K562 (cell line): Measurements from ENCODE around the gene CDC45. TPM values are rescaled to one million over a fixed set of nuclear protein-coding genes. Genes with fewer than 3 reads are reported as not detected.
A peak's percentile ranks its signal among the peaks of the same experiment; 100 is the strongest.

ENCODE experiments used
- CHD1 ChIP-seq: fragments of 200-600 bp; sonication (generic); IDR thresholded peaks from one replicate; pipeline ENCODE4 v1.6.1; 2012; ENCODE audit warnings: mild to moderate bottlenecking, moderate library complexity, low read length, inconsistent platforms
- FOS ChIP-seq: IDR thresholded peaks from 3 replicates; pipeline ENCODE4 v1.6.1; 2011; ENCODE audit not compliant: insufficient read length; ENCODE audit errors: extremely low read depth
- KDM2B ChIP-seq: fragments of 250-450 bp; sonication (Bioruptor Pico); IDR thresholded peaks from 2 replicates; pipeline ENCODE4 v1.8.0; 2021; ENCODE audit warnings: mild to moderate bottlenecking, moderate library complexity
- MXI1 ChIP-seq: IDR thresholded peaks from 2 replicates; pipeline ENCODE4 v1.6.1; 2011; ENCODE audit warnings: low read depth, mild to moderate bottlenecking, improper control_type of control experiment, low read length
- NR4A1 ChIP-seq, 2 experiments: fragments of 250-450 bp in 1 of 2; fragments of 450-650 bp in 1 of 2; sonication (Bioruptor Pico) in 1 of 2; IDR thresholded peaks; 2 replicates each; pipeline versions ENCODE4 v1.4.0 to v1.6.1; 2016 to 2020; ENCODE audit warnings: mild to moderate bottlenecking in 2 of 2, missing compliant biosample characterization in 1 of 2, missing genetic modification characterization in 1 of 2, moderate library complexity in 1 of 2
- POLR2A ChIP-seq: fragments of 450-650 bp; conservative IDR thresholded peaks from 2 replicates; pipeline ENCODE4 v1.6.1; 2016
- RBBP5 ChIP-seq: fragments of 200-600 bp; sonication (generic); IDR thresholded peaks from 2 replicates; pipeline ENCODE4 v1.6.1; 2012; ENCODE audit warnings: borderline replicate concordance, mild to moderate bottlenecking, low read length, control low read depth, inconsistent platforms; ENCODE audit not compliant: insufficient read depth, poor library complexity, severe bottlenecking
- SUPT5H ChIP-seq: fragments of 450-650 bp; IDR thresholded peaks from 2 replicates; pipeline ENCODE4 v1.6.1; 2016
- TAF15 ChIP-seq: fragments of 200-400 bp; formaldehyde crosslinking; IDR thresholded peaks from 2 replicates; pipeline ENCODE4 v1.6.1; 2017; ENCODE audit warnings: mild to moderate bottlenecking, low read depth, low read length, moderate library complexity
- ZNF184 ChIP-seq: sonication (generic); formaldehyde crosslinking; IDR thresholded peaks from 2 replicates; pipeline ENCODE4 v1.5.0; 2020; ENCODE audit warnings: missing genetic modification reagents
- ZNF77 ChIP-seq: fragments of 250-450 bp; sonication (Bioruptor Pico); IDR thresholded peaks from 2 replicates; pipeline ENCODE4 v1.5.0; 2020
- ZNF785 ChIP-seq: fragments of 250-450 bp; sonication (Bioruptor Pico); IDR thresholded peaks from 2 replicates; pipeline ENCODE4 v1.4.0; 2020; ENCODE audit warnings: mild to moderate bottlenecking
- polyA plus RNA-seq, 8 experiments: library from polyadenylated mRNA; depleted of rRNA in 4 of 8; stranded (reverse) in 5 of 8; unstranded in 3 of 8; fragments of >200 nt; fragmentation: Nextera tagmentation in 2 of 8; fragmentation: Illumina TruSeq in 1 of 8; extraction: Ambion mirVana in 2 of 8; extraction: Trizol in 1 of 8; gene quantifications; 2 replicates each; pipeline versions ENCODE4 v1.2.1 to v1.2.3, GENCODE V29; 2011 to 2014; ENCODE audit warnings: inconsistent platforms in 1 of 8, missing spikeins in 1 of 8
- total RNA-seq, 7 experiments: library from RNA; depleted of rRNA in 6 of 7; stranded (reverse); fragments of >200 nt in 6 of 7; fragmentation: Illumina TruSeq in 2 of 7; extraction: Trizol in 2 of 7; gene quantifications; 2 replicates each; pipeline versions ENCODE4 v1.2.1 to v1.2.3, GENCODE V29; 2011 to 2021; ENCODE audit warnings: low replicate concordance in 1 of 7
- TF ChIP-seq, protein P1 (sequence below): fragments of 450-650 bp; formaldehyde crosslinking; IDR thresholded peaks from 2 replicates; pipeline ENCODE4 v1.4.0; 2020; ENCODE audit warnings: mild to moderate bottlenecking, moderate library complexity
- TF ChIP-seq, protein P2 (sequence below): fragments of 450-650 bp; IDR thresholded peaks from 2 replicates; pipeline ENCODE4 v1.6.1; 2014; ENCODE audit warnings: low read depth, mild to moderate bottlenecking, moderate library complexity, borderline replicate concordance
- TF ChIP-seq, protein P3 (sequence below): fragments of 250-450 bp; sonication (Bioruptor Pico); IDR thresholded peaks from 2 replicates; pipeline ENCODE4 v1.9.0; 2021; ENCODE audit warnings: mild to moderate bottlenecking, inconsistent platforms

The CDC45 gene
- total and polyA plus RNA-seq, 9 of the 15 experiments (the other 6 are each of a cell fraction or from before 2014, with no cell fraction given), result 251 to 580 (median 410) TPM

DNA sequence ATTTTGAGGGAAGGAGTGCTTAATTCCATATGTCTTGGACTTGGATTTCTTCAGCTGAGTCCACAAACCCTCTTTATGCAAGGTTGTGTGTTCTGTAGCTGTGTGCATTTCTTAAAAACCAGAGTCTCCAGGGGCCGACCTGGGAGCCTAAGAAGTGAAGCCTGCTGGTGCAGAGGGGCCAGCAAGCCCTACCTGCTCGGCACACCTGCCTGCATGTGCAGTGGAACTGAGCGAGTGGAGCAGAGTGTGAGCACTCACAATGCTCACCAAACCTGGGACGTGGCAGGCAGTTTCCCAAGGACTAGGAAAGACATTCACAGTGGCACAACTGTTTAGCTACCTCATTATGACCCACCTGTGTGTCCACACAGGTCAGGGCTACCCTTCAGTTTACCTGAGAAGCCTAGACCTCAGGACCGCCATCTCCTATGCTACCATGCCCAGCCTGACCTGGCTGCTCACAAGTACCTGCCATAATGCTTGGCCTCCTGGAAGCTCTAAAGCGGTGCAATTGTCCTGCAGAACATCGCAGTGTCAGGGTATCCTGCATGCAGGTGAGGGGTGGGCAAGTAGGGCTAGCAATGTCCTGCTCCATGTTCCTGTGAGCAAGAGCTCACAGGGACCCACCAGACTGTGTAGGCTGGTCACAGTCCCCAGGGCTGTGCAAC lies 36.0 kb upstream of the CDC45 start (continued):
- TF ChIP-seq MXI1, result no peak
- TF ChIP-seq ZNF184 (CRISPR knock-in tag), result 0 out of 2 replicates have a peak, but pooled peaks have one; percentile 58
- peak; percentile 38 for TF ChIP-seq POLR2A
- TF ChIP-seq SUPT5H, result 0 out of 2 replicates have a peak, but pooled peaks have one; percentile 29
- no peak for TF ChIP-seq FOS
- TF ChIP-seq, protein P1, sequence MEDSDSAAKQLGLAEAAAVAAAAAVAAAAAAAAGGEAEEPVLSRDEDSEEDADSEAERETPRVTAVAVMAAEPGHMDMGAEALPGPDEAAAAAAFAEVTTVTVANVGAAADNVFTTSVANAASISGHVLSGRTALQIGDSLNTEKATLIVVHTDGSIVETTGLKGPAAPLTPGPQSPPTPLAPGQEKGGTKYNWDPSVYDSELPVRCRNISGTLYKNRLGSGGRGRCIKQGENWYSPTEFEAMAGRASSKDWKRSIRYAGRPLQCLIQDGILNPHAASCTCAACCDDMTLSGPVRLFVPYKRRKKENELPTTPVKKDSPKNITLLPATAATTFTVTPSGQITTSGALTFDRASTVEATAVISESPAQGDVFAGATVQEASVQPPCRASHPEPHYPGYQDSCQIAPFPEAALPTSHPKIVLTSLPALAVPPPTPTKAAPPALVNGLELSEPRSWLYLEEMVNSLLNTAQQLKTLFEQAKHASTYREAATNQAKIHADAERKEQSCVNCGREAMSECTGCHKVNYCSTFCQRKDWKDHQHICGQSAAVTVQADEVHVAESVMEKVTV, result 0 out of 2 replicates have a peak, but pooled peaks have one; percentile 6
- peak; percentile 64 for TF ChIP-seq CHD1
- 0 out of 2 replicates have a peak, but pooled peaks have one; percentile 38 for TF ChIP-seq ZNF77 (CRISPR knock-in tag)
- 0 out of 2 replicates have a peak, but pooled peaks have one; percentile 65 for TF ChIP-seq NR4A1 (CRISPR knock-in tag; IDR thresholded peaks at IDR 0.05)
- TF ChIP-seq NR4A1 (tag; IDR thresholded peaks at IDR 0.05), result no peak
- TF ChIP-seq, protein P2, sequence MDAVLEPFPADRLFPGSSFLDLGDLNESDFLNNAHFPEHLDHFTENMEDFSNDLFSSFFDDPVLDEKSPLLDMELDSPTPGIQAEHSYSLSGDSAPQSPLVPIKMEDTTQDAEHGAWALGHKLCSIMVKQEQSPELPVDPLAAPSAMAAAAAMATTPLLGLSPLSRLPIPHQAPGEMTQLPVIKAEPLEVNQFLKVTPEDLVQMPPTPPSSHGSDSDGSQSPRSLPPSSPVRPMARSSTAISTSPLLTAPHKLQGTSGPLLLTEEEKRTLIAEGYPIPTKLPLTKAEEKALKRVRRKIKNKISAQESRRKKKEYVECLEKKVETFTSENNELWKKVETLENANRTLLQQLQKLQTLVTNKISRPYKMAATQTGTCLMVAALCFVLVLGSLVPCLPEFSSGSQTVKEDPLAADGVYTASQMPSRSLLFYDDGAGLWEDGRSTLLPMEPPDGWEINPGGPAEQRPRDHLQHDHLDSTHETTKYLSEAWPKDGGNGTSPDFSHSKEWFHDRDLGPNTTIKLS, result no peak
- TF ChIP-seq ZNF785 (CRISPR knock-in tag), result no peak
- 0 out of 2 replicates have a peak, but pooled peaks have one; percentile 44 for TF ChIP-seq TAF15
- TF ChIP-seq RBBP5, result peak; percentile 12
- no peak for TF ChIP-seq KDM2B
- TF ChIP-seq, protein P3, sequence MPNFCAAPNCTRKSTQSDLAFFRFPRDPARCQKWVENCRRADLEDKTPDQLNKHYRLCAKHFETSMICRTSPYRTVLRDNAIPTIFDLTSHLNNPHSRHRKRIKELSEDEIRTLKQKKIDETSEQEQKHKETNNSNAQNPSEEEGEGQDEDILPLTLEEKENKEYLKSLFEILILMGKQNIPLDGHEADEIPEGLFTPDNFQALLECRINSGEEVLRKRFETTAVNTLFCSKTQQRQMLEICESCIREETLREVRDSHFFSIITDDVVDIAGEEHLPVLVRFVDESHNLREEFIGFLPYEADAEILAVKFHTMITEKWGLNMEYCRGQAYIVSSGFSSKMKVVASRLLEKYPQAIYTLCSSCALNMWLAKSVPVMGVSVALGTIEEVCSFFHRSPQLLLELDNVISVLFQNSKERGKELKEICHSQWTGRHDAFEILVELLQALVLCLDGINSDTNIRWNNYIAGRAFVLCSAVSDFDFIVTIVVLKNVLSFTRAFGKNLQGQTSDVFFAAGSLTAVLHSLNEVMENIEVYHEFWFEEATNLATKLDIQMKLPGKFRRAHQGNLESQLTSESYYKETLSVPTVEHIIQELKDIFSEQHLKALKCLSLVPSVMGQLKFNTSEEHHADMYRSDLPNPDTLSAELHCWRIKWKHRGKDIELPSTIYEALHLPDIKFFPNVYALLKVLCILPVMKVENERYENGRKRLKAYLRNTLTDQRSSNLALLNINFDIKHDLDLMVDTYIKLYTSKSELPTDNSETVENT (CRISPR knock-in tag), result peak; percentile 42; the same call in 1 of the 2 replicates
- TF ChIP-seq, all 486 proteins: peak for 18
